Transverse colon (tissue), 4 donors: ENCODE results near the gene HEPACAM. TPM values are rescaled to one million over a fixed set of nuclear protein-coding genes. Genes with fewer than 3 reads are reported as not detected.

Experiments
- DNase-seq: peaks from one replicate; pipeline ENCODE4 v3.0.0-alpha.2; 2019
- H3K27ac ChIP-seq, 4 donors: fragments of 200-600 bp; sonication (generic); 2 replicates each; pipeline ENCODE4 v1.5.1; 2016 to 2018; ENCODE audit warnings: inconsistent platforms in 4 of 4
- H3K27me3 ChIP-seq: fragments of 200-600 bp; sonication (generic); 2 replicates; pipeline ENCODE4 v1.5.1; 2017; ENCODE audit warnings: inconsistent platforms
- H3K36me3 ChIP-seq, 4 donors: fragments of 200-600 bp; sonication (generic); 2 replicates each; pipeline ENCODE4 v1.5.1; 2017 to 2019; ENCODE audit warnings: inconsistent platforms in 4 of 4
- H3K4me1 ChIP-seq, 4 donors: fragments of 200-600 bp; sonication (generic); 2 replicates each; pipeline ENCODE4 v1.5.1; 2017 to 2020; ENCODE audit warnings: inconsistent platforms in 4 of 4
- H3K4me3 ChIP-seq, 4 donors: fragments of 200-600 bp; sonication (generic); 1 replicate in 1 of 4; 2 replicates in 3 of 4; pipeline versions ENCODE4 v1.5.1 to v1.6.1; 2017 to 2019; ENCODE audit warnings: inconsistent platforms in 4 of 4
- H3K9me3 ChIP-seq, 2 donors: fragments of 200-600 bp; sonication (generic); 2 replicates each; pipeline ENCODE4 v1.5.1; 2017 to 2019; ENCODE audit warnings: inconsistent platforms in 2 of 2
- EP300 ChIP-seq: sonication (generic); formaldehyde crosslinking; IDR thresholded peaks from one replicate; pipeline ENCODE4 v1.6.1; 2017; ENCODE audit warnings: antibody characterized with exemption, low read depth
- POLR2A ChIP-seq: fragments of 450-650 bp; IDR thresholded peaks from one replicate; pipeline ENCODE4 v1.6.1; 2016; ENCODE audit warnings: antibody characterized with exemption, mild to moderate bottlenecking, moderate library complexity
- POLR2AphosphoS5 ChIP-seq, 3 donors: sonication (generic); formaldehyde crosslinking; IDR thresholded peaks; one replicate each; pipeline ENCODE4 v1.6.1; 2016; ENCODE audit warnings: antibody characterized with exemption in 3 of 3
- WGBS, 2 donors: methylation state at CpG; one replicate each; pipeline ENCODE4 v1.1.5; 2018; ENCODE audit warnings: low coverage in 1 of 2; 5-methylcytosine and 5-hydroxymethylcytosine counted together
- in situ Hi-C, 4 donors: fragments of 200-750 bp; cut with MboI; loops; one replicate each; pipeline versions ENCODE4 v1.15.0 to v1.15.1; 2017; ENCODE audit warnings: low sequenced_read_pairs in 3 of 4, low pct_ligation_motif_present in 1 of 4, low pct_unique_long_range_greater_than_20kb in 1 of 4
- intact Hi-C: fragments of 100-400 bp; cut with DNase I; formaldehyde crosslinking; loops from one replicate; pipeline ENCODE4 v1.15.1; 2023; ENCODE audit warnings: low total_unique reads
- total RNA-seq, 4 donors: library from RNA; depleted of rRNA; stranded (reverse); fragments of >200 nt; gene quantifications; one replicate each; pipeline ENCODE4 v1.1.0, GENCODE V29; 2016
- TF ChIP-seq, protein P1 (sequence below), 5 experiments: fragments of 200-600 bp in 3 of 5; fragments of 450-650 bp in 2 of 5; sonication (generic) in 3 of 5; IDR thresholded peaks; 1 replicate in 2 of 5; 2 replicates in 3 of 5; pipeline ENCODE4 v1.5.1; 2016 to 2017; ENCODE audit warnings: antibody characterized with exemption in 5 of 5, inconsistent platforms in 3 of 5, mild to moderate bottlenecking in 2 of 5, moderate library complexity in 1 of 5

Gene HEPACAM
- total RNA-seq, 4 donors from 2014 or later = 0.14 to 0.37 TPM; not detected in 2

DNA sequence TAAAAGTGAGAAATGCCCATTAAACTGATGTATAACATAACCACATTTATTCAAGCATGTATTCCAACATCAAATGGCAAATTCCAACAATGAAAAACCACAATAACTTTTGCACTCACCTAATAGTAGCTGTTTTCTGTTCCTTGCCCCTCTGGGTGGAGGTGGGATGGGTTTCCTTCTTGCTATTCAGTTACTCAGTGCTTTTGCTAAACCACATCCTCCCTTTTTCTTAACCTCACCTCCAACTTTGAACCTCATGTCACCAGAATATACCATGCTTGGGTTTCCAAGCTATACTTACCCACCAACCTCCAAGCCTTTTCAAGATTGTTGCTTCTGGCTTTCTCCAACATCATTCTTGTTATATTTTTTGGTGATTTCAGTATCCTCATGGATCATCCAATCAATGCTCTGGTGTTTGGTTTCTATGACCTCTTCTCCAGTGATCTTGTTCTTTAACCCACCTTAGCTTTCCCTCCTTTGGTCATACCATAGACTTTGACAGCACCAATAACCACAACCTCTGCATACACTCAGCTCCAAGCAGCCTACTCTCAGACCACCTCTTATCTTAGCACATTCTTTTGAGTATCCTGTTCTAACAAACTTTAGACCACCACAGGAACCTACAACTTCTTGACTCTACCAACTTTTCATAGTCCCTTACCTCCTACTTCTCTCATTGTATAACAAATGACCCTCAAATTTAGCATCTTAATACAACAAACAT is 14.9 kb upstream of the HEPACAM start:
- peaks cover 0 to 13% (median 2%) of the 10 kb centered on the region in 4 donors for H3K4me1 ChIP-seq
- no peak for TF ChIP-seq POLR2A
- no peak for TF ChIP-seq POLR2AphosphoS5 (IDR thresholded peaks at IDR 0.05)
- TF ChIP-seq EP300 = no peak
- TF ChIP-seq, protein P1, sequence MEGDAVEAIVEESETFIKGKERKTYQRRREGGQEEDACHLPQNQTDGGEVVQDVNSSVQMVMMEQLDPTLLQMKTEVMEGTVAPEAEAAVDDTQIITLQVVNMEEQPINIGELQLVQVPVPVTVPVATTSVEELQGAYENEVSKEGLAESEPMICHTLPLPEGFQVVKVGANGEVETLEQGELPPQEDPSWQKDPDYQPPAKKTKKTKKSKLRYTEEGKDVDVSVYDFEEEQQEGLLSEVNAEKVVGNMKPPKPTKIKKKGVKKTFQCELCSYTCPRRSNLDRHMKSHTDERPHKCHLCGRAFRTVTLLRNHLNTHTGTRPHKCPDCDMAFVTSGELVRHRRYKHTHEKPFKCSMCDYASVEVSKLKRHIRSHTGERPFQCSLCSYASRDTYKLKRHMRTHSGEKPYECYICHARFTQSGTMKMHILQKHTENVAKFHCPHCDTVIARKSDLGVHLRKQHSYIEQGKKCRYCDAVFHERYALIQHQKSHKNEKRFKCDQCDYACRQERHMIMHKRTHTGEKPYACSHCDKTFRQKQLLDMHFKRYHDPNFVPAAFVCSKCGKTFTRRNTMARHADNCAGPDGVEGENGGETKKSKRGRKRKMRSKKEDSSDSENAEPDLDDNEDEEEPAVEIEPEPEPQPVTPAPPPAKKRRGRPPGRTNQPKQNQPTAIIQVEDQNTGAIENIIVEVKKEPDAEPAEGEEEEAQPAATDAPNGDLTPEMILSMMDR (IDR thresholded peaks at IDR 0.05) = no peak
- H3K27ac ChIP-seq = no peak overlapping the region
- H3K9me3 ChIP-seq = no peaks in the 10 kb centered on the region
- H3K36me3 ChIP-seq = no peaks in the 10 kb centered on the region
- no peak for DNase-seq
- H3K27me3 ChIP-seq = peaks cover 17% of the 10 kb centered on the region
- in situ Hi-C loops (loop anchor here (10.0 to 25.0 kb wide), 4 partner anchors 164 to 462 kb away; partner anchors contain the start of gene TMEM218 (in 1 of the 4)), intact Hi-C loops (loop anchor here (10.0 kb wide), 1 partner anchor 164 kb away; the partner anchor contains the start of gene TMEM218)
- no peak overlapping the region for H3K4me3 ChIP-seq

- H3K36me3 ChIP-seq = no peaks in the 10 kb centered on the region
- no peak overlapping the region for H3K4me3 ChIP-seq
- intact Hi-C loops (no loop called here), in situ Hi-C loops (no loop called here)
- WGBS, 2 donors = 46% methylated on average over 2 of the region's 2 CpGs; no CpG with 5 or more reads in 1 of the 2 donors
- DNase-seq = no peak
- H3K4me1 ChIP-seq = no peaks in the 10 kb centered on the region
- TF ChIP-seq, protein P1 (IDR thresholded peaks at IDR 0.05) = no peak
- TF ChIP-seq POLR2AphosphoS5 (IDR thresholded peaks at IDR 0.05) (no peak), EP300 (no peak), POLR2A (no peak)
- H3K27me3 ChIP-seq = peaks cover 15% of the 10 kb centered on the region
- H3K27ac ChIP-seq = no peak overlapping the region
- H3K9me3 ChIP-seq = no peaks in the 10 kb centered on the region
These were observed 10.9 kb upstream of the HEPACAM start for GRCh38 chr11:124946735-124947141.

GRCh38 chr11:124945826-124946225 is 10.0 kb upstream of the HEPACAM start:
- Histone ChIP-seq H3K36me3 (no peaks in the 10 kb centered on the region), H3K4me3 (no peak overlapping the region), H3K9me3 (no peaks in the 10 kb centered on the region), H3K4me1 (no peaks in the 10 kb centered on the region), H3K27me3 (peaks cover 12% of the 10 kb centered on the region), H3K27ac (no peak overlapping the region)
- DNase-seq = no peak
- 78 to 89% methylated on average over 6 of the region's 6 CpGs for WGBS, 2 donors
- TF ChIP-seq POLR2A (no peak), POLR2AphosphoS5 (IDR thresholded peaks at IDR 0.05) (no peak)
- intact Hi-C loops = no loop called here
- in situ Hi-C loops = no loop called here

DNA sequence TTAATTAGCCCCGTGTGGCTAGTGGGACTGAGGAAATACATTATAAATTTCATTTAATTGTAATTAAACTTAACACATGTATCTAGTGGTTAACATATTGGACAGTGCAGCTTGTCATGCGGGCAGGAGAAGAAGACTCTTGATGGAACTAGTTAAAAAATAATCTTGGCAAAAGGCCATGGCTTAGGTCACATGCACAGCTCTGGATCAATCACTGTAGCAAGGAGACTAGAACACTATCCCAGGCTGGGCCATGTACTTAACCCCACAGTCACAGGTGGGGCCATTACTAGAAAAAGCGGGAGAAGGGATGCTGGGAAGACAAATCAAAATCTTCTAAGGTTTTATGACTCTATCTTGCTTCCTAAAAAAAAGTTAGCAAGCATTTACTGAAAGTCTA is 8.7 kb upstream of the HEPACAM start:
- Histone ChIP-seq H3K4me1 (no peaks in the 10 kb centered on the region), H3K4me3 (no peak overlapping the region), H3K27ac (no peak overlapping the region), H3K36me3 (no peaks in the 10 kb centered on the region), H3K27me3 (peaks cover 12% of the 10 kb centered on the region), H3K9me3 (no peaks in the 10 kb centered on the region)
- intact Hi-C loops = no loop called here
- no peak for TF ChIP-seq POLR2A
- TF ChIP-seq POLR2AphosphoS5 (IDR thresholded peaks at IDR 0.05) = no peak
- TF ChIP-seq, protein P1 (IDR thresholded peaks at IDR 0.05) = no peak
- no peak for TF ChIP-seq EP300
- in situ Hi-C loops = no loop called here
- no peak for DNase-seq
- WGBS, 2 donors = 40 to 72% methylated on average over 3 of the region's 3 CpGs

GRCh38 chr11:124943741-124944140 is 7.9 kb upstream of the HEPACAM start:
- no peak for DNase-seq
- in situ Hi-C loops = no loop called here
- H3K36me3 ChIP-seq = no peaks in the 10 kb centered on the region
- no peak overlapping the region for H3K27ac ChIP-seq
- H3K27me3 ChIP-seq = peaks cover 12% of the 10 kb centered on the region
- H3K4me1 ChIP-seq = no peaks in the 10 kb centered on the region
- no peak overlapping the region for H3K4me3 ChIP-seq
- intact Hi-C loops = no loop called here
- TF ChIP-seq POLR2AphosphoS5 (IDR thresholded peaks at IDR 0.05) = no peak
- TF ChIP-seq POLR2A = no peak
- no peak for TF ChIP-seq EP300
- TF ChIP-seq, protein P1 (IDR thresholded peaks at IDR 0.05) = no peak
- H3K9me3 ChIP-seq = no peaks in the 10 kb centered on the region
- WGBS, 2 donors = 24 to 40% methylated on average over 1 of the region's 1 CpG
